BE2C (cell line): ENCODE data around the gene HLA-DMB.
A peak's percentile ranks its signal among the peaks of the same experiment; 100 is the strongest.

Experiments used
- DNase-seq: peaks from one replicate; pipeline ENCODE4 v3.0.0-alpha.2; 2020
- H3K27me3 ChIP-seq: fragments of 250-450 bp; sonication (Bioruptor Pico); 2 replicates; pipeline ENCODE4 v1.5.1; 2020; ENCODE audit warnings: mild to moderate bottlenecking
- H3K36me3 ChIP-seq: fragments of 250-450 bp; sonication (Bioruptor Pico); 2 replicates; pipeline ENCODE4 v1.5.1; 2020; ENCODE audit warnings: mild to moderate bottlenecking
- H3K4me1 ChIP-seq: fragments of 250-450 bp; sonication (Bioruptor Pico); 2 replicates; pipeline ENCODE4 v1.5.1; 2020
- H3K4me3 ChIP-seq: 2 replicates; pipeline ENCODE4 v1.5.1; 2011; ENCODE audit warnings: low read depth, low read length
- H3K9me3 ChIP-seq: fragments of 250-450 bp; sonication (Bioruptor Pico); 2 replicates; pipeline ENCODE4 v1.5.1; 2020
- CTCF ChIP-seq: IDR thresholded peaks from 2 replicates; pipeline ENCODE4 v1.5.1; 2012; ENCODE audit warnings: mild to moderate bottlenecking, low read depth, low read length

The HLA-DMB gene

GRCh38 chr6:32969685-32970412 is 29.0 kb upstream of the HLA-DMB start:
- no peaks in the 10 kb centered on the region for H3K9me3 ChIP-seq
- no peaks in the 10 kb centered on the region for H3K27me3 ChIP-seq
- peaks cover 42% of the 10 kb centered on the region for H3K36me3 ChIP-seq
- peak; percentile 23; the same call in 1 of the 2 replicates for TF ChIP-seq CTCF
- DNase-seq = peak; percentile 83
- peak overlapping the region; percentile 88 for H3K4me3 ChIP-seq
- peaks cover 3% of the 10 kb centered on the region; the same call in 1 of the 2 replicates for H3K4me1 ChIP-seq

GRCh38 chr6:32968867-32969684 is 28.2 kb upstream of the HLA-DMB start:
- Histone ChIP-seq H3K9me3 (no peaks in the 10 kb centered on the region), H3K4me3 (peak overlapping the region; percentile 88), H3K27me3 (no peaks in the 10 kb centered on the region), H3K36me3 (peaks cover 35% of the 10 kb centered on the region), H3K4me1 (peaks cover 5% of the 10 kb centered on the region; the same call in 1 of the 2 replicates)
- peak; percentile 12; the same call in 1 of the 2 replicates for TF ChIP-seq CTCF
- peak; percentile 78 for DNase-seq

- no peaks in the 10 kb centered on the region for H3K27me3 ChIP-seq
- peaks cover 27% of the 10 kb centered on the region for H3K36me3 ChIP-seq
- H3K4me1 ChIP-seq = peaks cover 5% of the 10 kb centered on the region; the same call in 1 of the 2 replicates
- TF ChIP-seq CTCF = no peak
- H3K4me3 ChIP-seq = peak within 1 kb of the TSS; percentile 88
- peak; percentile 97 for DNase-seq
- H3K9me3 ChIP-seq = no peaks in the 10 kb centered on the region
Observed at GRCh38 chr6:32968093-32968866, 27.5 kb upstream of the HLA-DMB start, which contains the start of gene BRD2. Gene BRD2, plus strand, starts transcription at chr6:32968594. Its CDS starts 4,305 bp downstream, at chr6:32972899.

- peak; percentile 49 for DNase-seq
- peak; percentile 71 for TF ChIP-seq CTCF
- H3K4me3 ChIP-seq = peak overlapping the region; percentile 88
- H3K4me1 ChIP-seq = peaks cover 5% of the 10 kb centered on the region; the same call in 1 of the 2 replicates
- no peaks in the 10 kb centered on the region for H3K27me3 ChIP-seq
- H3K36me3 ChIP-seq = peaks cover 18% of the 10 kb centered on the region
- H3K9me3 ChIP-seq = no peaks in the 10 kb centered on the region
Observed at GRCh38 chr6:32967151-32968091, 26.6 kb upstream of the HLA-DMB start.

GRCh38 chr6:32964776-32965175 is 23.9 kb upstream of the HLA-DMB start:
- peaks cover 6% of the 10 kb centered on the region for H3K36me3 ChIP-seq
- DNase-seq = no peak
- no peaks in the 10 kb centered on the region for H3K27me3 ChIP-seq
- H3K9me3 ChIP-seq = no peaks in the 10 kb centered on the region
- TF ChIP-seq CTCF = no peak
- H3K4me1 ChIP-seq = peaks cover 5% of the 10 kb centered on the region; the same call in 1 of the 2 replicates
- H3K4me3 ChIP-seq = no peak overlapping the region
